Peyer's patch (tissue), 4 donors: ENCODE results near the gene MAP1B.

ENCODE experiments used
- POLR2A ChIP-seq, 2 donors: fragments of 450-650 bp; IDR thresholded peaks; one replicate each; pipeline ENCODE4 v1.5.1; 2017; ENCODE audit warnings: antibody characterized with exemption in 2 of 2, mild to moderate bottlenecking in 2 of 2, moderate library complexity in 2 of 2
- TF ChIP-seq, protein P1 (sequence below), 6 experiments: fragments of 450-650 bp in 4 of 6; fragments of 200-600 bp in 2 of 6; sonication (generic) in 1 of 6; IDR thresholded peaks; one replicate each; pipeline ENCODE4 v1.5.1; 2017 to 2019; ENCODE audit warnings: antibody characterized with exemption in 6 of 6, mild to moderate bottlenecking in 3 of 6, moderate library complexity in 1 of 6

DNA sequence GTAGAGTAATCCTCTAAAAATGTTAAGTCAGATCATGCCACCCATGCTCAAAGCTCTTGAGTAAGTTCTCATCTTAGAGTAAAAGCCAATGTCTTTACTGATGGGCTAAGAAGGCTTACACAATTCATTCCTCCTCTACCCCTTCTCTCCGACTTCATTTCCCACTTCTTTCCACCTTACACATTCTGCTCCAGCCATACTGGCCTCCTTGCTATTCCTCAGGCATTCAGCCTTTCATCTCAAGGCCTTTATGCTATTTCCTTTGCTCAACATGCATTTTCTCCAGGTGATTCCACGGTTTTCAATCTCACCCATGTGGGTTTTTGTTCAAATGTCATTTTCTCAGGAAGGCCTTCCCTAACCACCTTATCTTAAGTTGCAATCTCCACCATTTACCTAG lies 104.9 kb downstream of the MAP1B start:
- TF ChIP-seq, protein P1, sequence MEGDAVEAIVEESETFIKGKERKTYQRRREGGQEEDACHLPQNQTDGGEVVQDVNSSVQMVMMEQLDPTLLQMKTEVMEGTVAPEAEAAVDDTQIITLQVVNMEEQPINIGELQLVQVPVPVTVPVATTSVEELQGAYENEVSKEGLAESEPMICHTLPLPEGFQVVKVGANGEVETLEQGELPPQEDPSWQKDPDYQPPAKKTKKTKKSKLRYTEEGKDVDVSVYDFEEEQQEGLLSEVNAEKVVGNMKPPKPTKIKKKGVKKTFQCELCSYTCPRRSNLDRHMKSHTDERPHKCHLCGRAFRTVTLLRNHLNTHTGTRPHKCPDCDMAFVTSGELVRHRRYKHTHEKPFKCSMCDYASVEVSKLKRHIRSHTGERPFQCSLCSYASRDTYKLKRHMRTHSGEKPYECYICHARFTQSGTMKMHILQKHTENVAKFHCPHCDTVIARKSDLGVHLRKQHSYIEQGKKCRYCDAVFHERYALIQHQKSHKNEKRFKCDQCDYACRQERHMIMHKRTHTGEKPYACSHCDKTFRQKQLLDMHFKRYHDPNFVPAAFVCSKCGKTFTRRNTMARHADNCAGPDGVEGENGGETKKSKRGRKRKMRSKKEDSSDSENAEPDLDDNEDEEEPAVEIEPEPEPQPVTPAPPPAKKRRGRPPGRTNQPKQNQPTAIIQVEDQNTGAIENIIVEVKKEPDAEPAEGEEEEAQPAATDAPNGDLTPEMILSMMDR (IDR thresholded peaks at IDR 0.05), result no peak
- no peak for TF ChIP-seq POLR2A (IDR thresholded peaks at IDR 0.05)
